CD4-positive, alpha-beta T cell treated with Interleukin-6 at 100 ng/mL for 8 hours (primary cell): Measurements from ENCODE around the gene SLC36A2.
"Not testable (repeated sequence)": the region's sequence is repeated elsewhere in the genome, so short reads cannot be mapped to it uniquely, and the experiment has no call there.

Source experiments
- DNase-seq: peaks from one replicate; pipeline ENCODE4 v3.0.0-alpha.2; 2020; ENCODE audit warnings: mixed read lengths, low spot score

SLC36A2 gene

GRCh38 chr5:151347369-151347768 is at the start of gene SLC36A2:
SLC36A2 (minus strand) TSS chr5:151347559; CDS start chr5:151347460, 99 bp downstream.
- DNase-seq = no peak

DNA sequence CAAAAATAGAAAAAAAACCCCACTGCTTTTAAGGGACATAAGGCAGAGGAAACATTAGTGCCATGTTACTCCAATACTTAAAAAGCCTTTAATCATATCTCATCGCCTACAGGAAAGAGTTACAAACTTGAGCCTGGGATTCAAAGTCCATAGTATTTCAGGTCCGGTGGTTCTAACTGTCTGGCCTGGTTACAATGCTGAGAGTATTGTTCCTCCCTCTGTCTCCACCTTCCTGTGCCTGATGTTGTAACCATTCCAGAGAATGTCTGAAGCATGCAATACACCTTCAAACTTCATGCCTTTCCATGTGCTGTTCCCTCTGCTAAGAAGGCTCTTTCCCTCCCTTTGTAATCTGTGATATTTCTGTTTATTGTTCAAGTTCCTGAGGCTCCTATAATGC is 41.6 kb upstream of the SLC36A2 start:
- DNase-seq = no peak

DNA sequence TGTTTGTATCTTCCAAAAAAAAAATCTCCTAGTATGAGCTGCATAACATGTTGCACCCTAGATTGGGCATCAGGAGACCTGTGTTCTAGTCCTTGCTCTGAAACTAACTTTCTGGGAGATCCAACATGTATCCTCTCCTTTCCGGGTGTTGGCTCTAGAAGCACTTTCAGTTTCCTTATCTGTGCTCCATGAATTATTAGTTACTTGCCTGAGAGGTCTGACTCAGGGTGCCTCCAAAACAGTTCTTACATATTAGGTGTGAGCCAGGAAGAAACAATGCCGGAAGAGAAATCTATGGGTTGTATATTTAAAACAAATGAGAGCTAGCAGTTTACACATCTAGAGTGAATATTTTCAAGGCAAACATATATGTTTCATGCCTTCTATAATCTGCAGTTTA is 36.7 kb upstream of the SLC36A2 start:
- DNase-seq = no peak

GRCh38 chr5:151383011-151383410 is 35.7 kb upstream of the SLC36A2 start:
- no peak for DNase-seq

DNA sequence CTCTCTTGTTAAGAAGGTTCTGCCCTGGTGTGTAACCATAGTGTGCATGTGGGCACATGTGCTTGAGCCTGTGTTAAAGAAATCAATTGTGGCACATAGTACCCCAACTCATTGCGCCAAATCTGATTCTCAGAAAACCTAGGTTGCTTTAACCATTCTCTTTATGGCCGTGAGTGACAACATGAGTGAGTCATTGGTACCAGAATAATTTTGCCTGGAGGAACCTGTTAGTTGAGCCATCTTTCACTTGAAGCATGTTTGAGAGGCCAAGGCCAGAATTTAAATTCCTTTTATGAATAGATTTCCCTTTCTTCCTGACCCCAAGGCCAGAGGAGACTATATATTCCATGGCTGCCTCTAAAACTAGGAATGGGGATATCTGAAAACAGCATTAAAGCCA is 35.2 kb upstream of the SLC36A2 start:
- DNase-seq = no peak

- no peak for DNase-seq
These were observed 34.5 kb upstream of the SLC36A2 start for GRCh38 chr5:151381899-151382298.

GRCh38 chr5:151378616-151379015 is 31.3 kb upstream of the SLC36A2 start:
- DNase-seq = no peak

GRCh38 chr5:151374539-151374938 is 27.2 kb upstream of the SLC36A2 start:
- no peak for DNase-seq

DNA sequence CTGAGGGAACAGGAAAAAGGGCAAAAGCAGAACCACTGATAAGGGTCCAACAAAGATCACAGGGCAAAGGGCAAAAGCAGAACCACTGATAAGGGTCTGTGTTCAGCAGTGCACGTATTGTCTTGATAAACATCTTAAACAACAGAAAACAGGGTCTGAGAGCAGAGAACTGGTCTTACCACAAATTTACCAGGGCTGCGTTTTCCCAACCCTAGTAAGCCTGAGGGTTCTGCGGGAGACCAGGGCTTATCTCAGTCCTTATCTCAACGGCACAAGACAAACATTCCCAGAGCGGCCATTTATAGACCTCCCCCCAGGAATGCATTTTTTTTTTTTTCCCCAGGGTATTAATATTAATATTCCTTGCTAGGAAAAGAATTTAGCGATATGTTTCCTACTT is 19.7 kb upstream of the SLC36A2 start:
- DNase-seq = not testable (repeated sequence)

GRCh38 chr5:151363673-151364072 is 16.3 kb upstream of the SLC36A2 start:
- no peak for DNase-seq

GRCh38 chr5:151362970-151363369 is 15.6 kb upstream of the SLC36A2 start:
- DNase-seq = no peak

- no peak for DNase-seq
These were observed 12.0 kb upstream of the SLC36A2 start for GRCh38 chr5:151359391-151359790.

- DNase-seq = no peak
These were observed 10.4 kb upstream of the SLC36A2 start for GRCh38 chr5:151357792-151358191.

DNA sequence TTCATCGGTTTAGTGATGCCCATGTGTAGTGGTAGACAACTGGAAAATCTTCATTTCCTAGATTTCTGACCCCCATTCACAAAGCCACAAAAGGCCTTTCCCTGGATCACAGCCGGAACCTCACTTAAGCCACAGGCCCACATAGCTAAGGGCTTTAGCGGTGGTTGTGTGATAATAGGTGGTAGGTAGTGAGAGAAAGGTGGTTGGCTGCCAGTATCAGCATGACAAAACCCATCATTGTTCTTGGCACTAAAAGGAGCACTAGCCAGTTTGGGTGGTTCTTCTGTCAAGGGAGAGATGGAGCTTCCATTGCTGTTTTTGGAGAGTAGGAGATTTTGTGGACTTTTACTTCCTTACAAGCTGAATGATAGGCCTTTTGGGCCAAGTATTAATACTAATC is 9.7 kb upstream of the SLC36A2 start:
- no peak for DNase-seq

GRCh38 chr5:151351671-151352070 is 4.3 kb upstream of the SLC36A2 start:
- no peak for DNase-seq

GRCh38 chr5:151348789-151349188 is 1.4 kb upstream of the SLC36A2 start:
- DNase-seq = no peak

DNA sequence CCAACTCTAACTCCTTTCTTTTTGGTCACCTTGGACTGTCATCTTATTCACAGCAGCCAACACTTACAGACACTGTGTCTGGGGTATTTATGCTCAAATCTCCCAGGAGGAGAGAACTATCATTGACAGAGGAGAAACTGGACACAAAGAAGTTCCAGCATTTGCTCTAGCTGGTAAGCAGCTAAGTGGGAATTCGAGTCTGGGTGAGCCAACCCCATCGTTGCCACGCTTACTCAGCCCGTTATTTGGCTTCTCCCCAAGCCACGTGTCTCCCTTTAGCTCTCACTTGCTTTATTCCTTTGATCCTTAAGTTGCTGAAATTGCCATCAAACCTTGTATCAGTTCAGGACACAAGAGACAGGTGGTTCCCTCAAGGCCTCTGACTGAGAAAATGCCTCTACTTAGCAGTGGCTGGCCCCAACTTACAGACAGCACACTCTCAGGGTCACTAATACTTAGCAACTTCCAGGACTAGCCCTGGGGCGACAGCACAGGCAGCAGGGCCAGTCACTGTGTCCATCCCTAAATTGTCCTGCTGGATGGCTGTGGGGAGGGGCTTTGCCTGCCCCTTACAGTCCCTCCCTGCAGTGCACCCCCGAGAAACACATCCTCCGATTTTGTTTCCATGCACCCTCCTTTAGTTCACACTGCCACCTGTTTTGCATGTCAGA is 1.4 kb downstream of the SLC36A2 start:
- DNase-seq = no peak

- DNase-seq = no peak
These were observed 2.1 kb downstream of the SLC36A2 start for GRCh38 chr5:151345187-151345807.

DNA sequence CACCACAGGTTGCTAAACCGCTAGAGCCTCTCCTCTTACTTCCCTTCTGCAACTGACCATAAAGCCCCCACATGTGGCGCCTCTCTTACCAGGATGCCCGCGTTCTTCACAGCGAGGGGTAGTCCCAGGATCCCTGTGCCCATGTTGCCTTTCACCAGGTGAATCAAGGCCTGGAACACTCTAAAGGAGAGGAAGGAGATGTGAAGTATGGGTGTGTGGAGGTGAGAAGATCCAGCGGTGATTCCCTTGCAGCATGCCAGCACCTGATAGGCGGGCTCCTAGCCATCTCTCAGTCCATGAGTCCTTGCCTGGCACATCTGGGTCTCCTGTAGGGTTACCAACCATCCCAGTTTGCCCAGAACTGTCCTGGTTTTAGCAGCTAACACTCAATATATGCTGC is 3.3 kb downstream of the SLC36A2 start:
- DNase-seq = no peak

- no peak for DNase-seq
These were observed 7.4 kb downstream of the SLC36A2 start for GRCh38 chr5:151340004-151340403.

DNA sequence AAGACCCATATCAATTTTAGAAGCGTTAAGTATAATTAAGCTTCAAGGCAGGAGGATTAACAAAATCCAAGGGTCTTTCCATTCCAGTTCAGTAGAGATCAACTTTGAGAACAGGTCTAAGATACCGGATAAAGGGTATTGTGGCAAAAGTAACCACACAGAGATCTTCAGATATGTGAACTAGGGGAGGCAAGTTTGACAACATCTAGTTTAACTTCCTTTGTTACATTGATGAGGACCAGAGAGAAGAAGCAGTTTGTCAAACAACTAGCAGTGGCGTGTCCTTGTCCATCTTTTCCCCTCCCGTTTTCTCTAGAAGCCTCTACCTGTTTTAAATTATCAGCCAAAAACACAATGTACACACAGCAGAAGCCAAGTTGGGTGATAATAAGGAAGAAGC is 8.6 kb downstream of the SLC36A2 start:
- DNase-seq = no peak

DNA sequence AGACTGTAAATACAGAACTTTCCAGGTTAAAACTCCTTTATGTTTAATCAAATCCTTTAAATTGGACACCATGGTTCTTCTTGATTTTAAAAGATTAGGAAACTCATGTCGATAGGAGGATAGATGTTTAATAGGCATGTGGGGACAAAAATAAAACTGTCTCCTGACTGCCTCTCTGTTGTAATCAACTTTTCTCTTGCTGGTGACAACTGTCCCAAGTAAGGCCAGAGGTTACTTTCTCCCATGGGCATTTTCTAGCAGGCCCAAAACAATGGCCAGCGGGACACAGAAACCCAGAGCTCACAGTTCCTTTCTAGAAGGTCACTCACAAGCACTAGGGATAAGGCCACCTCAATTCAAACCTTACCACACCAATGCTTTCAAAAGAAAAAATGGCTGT is 14.5 kb downstream of the SLC36A2 start:
- DNase-seq = no peak

DNA sequence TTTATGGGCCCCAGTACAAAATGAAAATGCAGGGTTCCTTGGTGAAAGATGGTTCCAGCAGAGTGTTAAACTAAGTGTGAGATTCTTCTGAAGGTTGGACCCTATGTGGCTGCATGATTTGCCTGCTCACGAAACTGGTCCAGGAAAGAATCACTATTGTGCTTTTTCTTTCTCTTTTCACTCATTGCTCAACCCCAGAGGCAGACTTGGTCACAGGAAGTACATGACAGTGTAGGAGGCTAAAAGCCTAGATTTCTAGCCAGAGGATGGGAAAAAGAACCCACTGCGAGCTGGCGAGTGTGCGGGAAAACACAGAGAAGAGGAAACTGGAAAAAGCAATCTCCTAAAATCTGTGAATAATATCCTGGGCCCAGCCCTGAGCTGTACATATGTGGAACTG is 18.6 kb downstream of the SLC36A2 start:
- no peak for DNase-seq

DNA sequence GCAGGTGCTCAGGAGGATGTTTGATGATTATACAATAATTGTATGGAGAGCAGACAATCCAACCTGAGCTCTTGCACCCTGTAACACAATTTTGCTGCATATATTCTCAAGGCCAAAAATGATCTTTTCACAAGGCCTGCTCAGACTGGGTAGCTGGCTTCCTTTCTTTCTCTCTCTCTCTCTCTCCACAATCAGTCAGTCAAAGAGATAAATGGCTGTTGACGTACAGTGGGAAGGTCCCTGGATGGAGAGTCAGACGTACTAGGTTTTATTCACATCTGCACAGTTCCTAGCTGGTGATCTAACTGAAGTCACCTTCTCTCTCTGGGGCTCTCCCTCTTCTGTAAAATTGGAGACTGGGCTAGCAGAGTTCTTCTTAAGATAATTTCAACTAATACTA is 19.8 kb downstream of the SLC36A2 start:
- DNase-seq = no peak
